K562 (cell line): Measurements from ENCODE around the gene PRRT2. TPM values are rescaled to one million over a fixed set of nuclear protein-coding genes. Genes with fewer than 3 reads are reported as not detected.

Experiments used
- ATAC-seq: fragments of 200-7000 bp; cut with Tn5 transposase; 3 replicates; pipeline ENCODE4 v1.9.1; 2020; ENCODE audit warnings: moderate library complexity
- BruUV-seq: library from RNA; stranded (reverse); fragments of 400-500 nt; replicated peaks from 2 replicates; lab custom pipeline; 2021; lab: Mats Ljungman, UMichigan
- CTCF ChIA-PET: fragments of 300-600 bp; formaldehyde crosslinking; extraction: SDS; loops from one replicate; lab custom pipeline; 2021; ENCODE audit warnings: low intra/inter-chr PET ratio; lab: Yijun Ruan, JAX
- POLR2A ChIA-PET: fragments of 300-600, 350-650 bp; sonication (Branson Sonifier 250); formaldehyde crosslinking; extraction: SDS; loops from one replicate; lab custom pipeline; 2021; ENCODE audit warnings: antibody characterized with exemption, inconsistent platforms; lab: Yijun Ruan, JAX
- DNase-seq, 4 experiments: peaks; one replicate each; pipeline versions ENCODE4 v3.0.0 to v3.0.0-alpha.2; 2011 to 2018; ENCODE audit warnings: low spot score in 3 of 4, mixed read lengths in 3 of 4; ENCODE audit errors: extremely low read depth in 1 of 4
- FAIRE-seq: peaks from 2 replicates; lab custom pipeline; 2011; peaks lifted over from hg19 to GRCh38; lab: Jason Lieb, UNC
- H2AFZ ChIP-seq: 2 replicates; pipeline ENCODE4 v1.6.0; 2011; ENCODE audit warnings: low read depth, low read length, control low read depth, inconsistent platforms
- H3K27ac ChIP-seq: fragments of 200-600 bp; 3 replicates; pipeline ENCODE4 v1.8.0; 2011; ENCODE audit warnings: low read depth, mild to moderate bottlenecking, control low read depth, inconsistent platforms, low read length, moderate library complexity, mixed read lengths; ENCODE audit errors: extremely low read depth
- H3K27me3 ChIP-seq, 2 experiments: fragments of 300-600 bp in 1 of 2; 2 replicates in 1 of 2; 3 replicates in 1 of 2; pipeline versions ENCODE4 v1.6.0 to v1.8.0; 2011; ENCODE audit warnings: inconsistent platforms in 2 of 2, low read length in 2 of 2, mild to moderate bottlenecking in 1 of 2, mixed read lengths in 1 of 2, moderate library complexity in 1 of 2; ENCODE audit not compliant: control insufficient read depth in 2 of 2, insufficient read depth in 2 of 2
- H3K36me3 ChIP-seq: fragments of 300-600 bp; 3 replicates; pipeline ENCODE4 v1.8.0; 2011; ENCODE audit warnings: mild to moderate bottlenecking, low read length, inconsistent platforms; ENCODE audit not compliant: control insufficient read depth, insufficient read depth
- H3K4me1 ChIP-seq, 2 experiments: fragments of 200-600 bp in 1 of 2; replicated peaks in 1 of 2; 2 replicates in 1 of 2; 3 replicates in 1 of 2; pipeline versions ENCODE4 v1.5.1 to v1.8.0; 2011; ENCODE audit warnings: inconsistent platforms in 2 of 2, low read length in 2 of 2, mild to moderate bottlenecking in 1 of 2, mixed read lengths in 1 of 2, moderate library complexity in 1 of 2; ENCODE audit not compliant: control insufficient read depth in 2 of 2, insufficient read depth in 2 of 2
- H3K4me2 ChIP-seq: 2 replicates; pipeline ENCODE4 v1.6.1; 2011; ENCODE audit warnings: low read length, control low read depth, inconsistent platforms, mixed read lengths; ENCODE audit not compliant: insufficient read depth
- H3K4me3 ChIP-seq: fragments of 200-600 bp; sonication (generic), shearing (Covaris generic); 2 replicates; pipeline ENCODE4 v1.5.1; 2016; ENCODE audit warnings: control low read depth, inconsistent platforms
- H3K79me2 ChIP-seq: fragments of 200-600 bp; 3 replicates; pipeline ENCODE4 v1.8.0; 2011; ENCODE audit warnings: low read length, inconsistent platforms; ENCODE audit not compliant: control insufficient read depth, insufficient read depth
- H3K9ac ChIP-seq, 2 experiments: 2 replicates each; pipeline versions ENCODE4 v1.6.0 to v1.6.1; 2011; ENCODE audit warnings: low read depth in 2 of 2, low read length in 2 of 2, control low read depth in 1 of 2, inconsistent platforms in 1 of 2, mild to moderate bottlenecking in 1 of 2, mixed read lengths in 1 of 2; ENCODE audit not compliant: insufficient read depth in 1 of 2
- H3K9me1 ChIP-seq: one replicate; pipeline ENCODE4 v1.6.0; 2011; ENCODE audit warnings: inconsistent platforms, mild to moderate bottlenecking, low read length, moderate library complexity; ENCODE audit not compliant: control insufficient read depth, insufficient read depth
- H3K9me3 ChIP-seq: replicated peaks from 2 replicates; pipeline ENCODE4 v1.5.1; 2011; ENCODE audit warnings: low read depth, low read length, inconsistent platforms; ENCODE audit not compliant: control insufficient read depth, insufficient read depth
- H4K20me1 ChIP-seq: replicated peaks from 2 replicates; pipeline ENCODE4 v1.6.1; 2011; ENCODE audit warnings: low read length, inconsistent platforms, mixed read lengths; ENCODE audit not compliant: control insufficient read depth, insufficient read depth
- CHD7 ChIP-seq: fragments of 200-600 bp; sonication (generic); IDR thresholded peaks from one replicate; pipeline ENCODE4 v1.6.1; 2012; ENCODE audit warnings: mild to moderate bottlenecking, low read depth, low read length, inconsistent platforms
- MYBL2 ChIP-seq, 2 experiments: fragments of 450-650 bp in 1 of 2; sonication (generic) in 1 of 2; formaldehyde crosslinking in 1 of 2; IDR thresholded peaks; 2 replicates each; pipeline versions ENCODE4 v1.6.1 to v1.8.1; 2017 to 2022; ENCODE audit warnings: borderline replicate concordance in 1 of 2, inconsistent platforms in 1 of 2, low read depth in 1 of 2, mild to moderate bottlenecking in 1 of 2, missing genetic modification reagents in 1 of 2, moderate library complexity in 1 of 2
- STAG1 ChIP-seq: sonication (generic); formaldehyde crosslinking; IDR thresholded peaks from 2 replicates; pipeline ENCODE4 v1.5.0; 2020; ENCODE audit warnings: missing genetic modification reagents, borderline replicate concordance
- ZBTB9 ChIP-seq: fragments of 450-650 bp; formaldehyde crosslinking; IDR thresholded peaks from 2 replicates; pipeline ENCODE4 v1.4.0; 2020; ENCODE audit warnings: mild to moderate bottlenecking, moderate library complexity
- ZNF124 ChIP-seq: sonication (generic); formaldehyde crosslinking; IDR thresholded peaks from 2 replicates; pipeline ENCODE4 v1.8.1; 2022; ENCODE audit warnings: missing genetic modification reagents
- ZNF274 ChIP-seq: IDR thresholded peaks from 2 replicates; pipeline ENCODE4 v1.6.1; 2011; ENCODE audit warnings: low read depth, mild to moderate bottlenecking, low read length, moderate library complexity, borderline replicate concordance
- ZNF311 ChIP-seq: fragments of 250-450 bp; sonication (Bioruptor Pico); IDR thresholded peaks from 2 replicates; pipeline ENCODE4 v1.4.0; 2020; ENCODE audit warnings: mild to moderate bottlenecking, moderate library complexity
- ZNF583 ChIP-seq: fragments of 250-450 bp; sonication (Bioruptor Pico); IDR thresholded peaks from 2 replicates; pipeline ENCODE4 v1.4.0; 2020
- ZNF785 ChIP-seq: fragments of 250-450 bp; sonication (Bioruptor Pico); IDR thresholded peaks from 2 replicates; pipeline ENCODE4 v1.4.0; 2020; ENCODE audit warnings: mild to moderate bottlenecking
- WGBS: fragments of 100-300 bp; shearing (Covaris generic); methylation state at CpG from one replicate; pipeline ENCODE4 v1.1.6; 2016; ENCODE audit warnings: low coverage, mixed read lengths; ENCODE audit not compliant: insufficient coverage; ENCODE audit errors: missing lambda C conversion rate; 5-methylcytosine and 5-hydroxymethylcytosine counted together
- in situ Hi-C: fragments of 300-500 bp; cut with MboI; formaldehyde crosslinking; loops from 4 replicates; pipeline ENCODE4 v1.15.0; 2018; ENCODE audit warnings: inconsistent platforms, mixed read lengths
- intact Hi-C: fragments of 100-400 bp; cut with micrococcal nuclease; formaldehyde crosslinking; loops from 2 replicates; pipeline ENCODE4 v1.14.2; 2022
- polyA plus RNA-seq, 8 experiments: library from polyadenylated mRNA; depleted of rRNA in 4 of 8; stranded (reverse) in 5 of 8; unstranded in 3 of 8; fragments of >200 nt; fragmentation: Nextera tagmentation in 2 of 8; fragmentation: Illumina TruSeq in 1 of 8; extraction: Ambion mirVana in 2 of 8; extraction: Trizol in 1 of 8; gene quantifications; 2 replicates each; pipeline versions ENCODE4 v1.2.1 to v1.2.3, GENCODE V29; 2011 to 2014; ENCODE audit warnings: inconsistent platforms in 1 of 8, missing spikeins in 1 of 8
- total RNA-seq, 7 experiments: library from RNA; depleted of rRNA in 6 of 7; stranded (reverse); fragments of >200 nt in 6 of 7; fragmentation: Illumina TruSeq in 2 of 7; extraction: Trizol in 2 of 7; gene quantifications; 2 replicates each; pipeline versions ENCODE4 v1.2.1 to v1.2.3, GENCODE V29; 2011 to 2021; ENCODE audit warnings: low replicate concordance in 1 of 7

Gene PRRT2
- total and polyA plus RNA-seq, 9 of the 15 experiments (the other 6 are each of a cell fraction or from before 2014, with no cell fraction given) = 0.11 to 1.0 (median 0.42) TPM; not detected in 2

- Histone ChIP-seq H3K9ac (0 out of 4 replicates have a peak overlapping the region, but pooled peaks of 1 of the 2 experiments have one; percentile 58), H3K4me2 (no peak overlapping the region), H2AFZ (no peak overlapping the region), H3K4me1 (peaks cover under 1 to 7% of the 10 kb centered on the region in 2 experiments; a peak in 4 of 5 replicates), H3K79me2 (no peaks in the 10 kb centered on the region), H3K27me3 (peaks cover 2 to 13% of the 10 kb centered on the region in 2 experiments; a peak in 3 of 5 replicates), H3K4me3 (no peak overlapping the region), H3K27ac (no peak overlapping the region), H3K36me3 (no peaks in the 10 kb centered on the region), H4K20me1 (no peaks in the 10 kb centered on the region), H3K9me3 (no peaks in the 10 kb centered on the region), H3K9me1 (no peaks in the 10 kb centered on the region)
- intact Hi-C loops (no loop called here), in situ Hi-C loops (no loop called here)
- BruUV-seq = no TSS peak
- DNase-seq (no peak), ATAC-seq (no peak), FAIRE-seq (no peak)
- ChIA-PET POLR2A (no interaction called here), CTCF (no interaction called here)
- WGBS = 8% methylated on average over 11 of the region's 11 CpGs
- TF ChIP-seq ZNF785 (CRISPR knock-in tag) (no peak), ZNF274 (no peak), STAG1 (CRISPR knock-in tag) (no peak), ZNF311 (CRISPR knock-in tag) (no peak), ZBTB9 (no peak), ZNF583 (CRISPR knock-in tag) (no peak), ZNF124 (no peak), CHD7 (no peak), MYBL2 (IDR thresholded peaks at IDR 0.05; ENCODE audit: low read depth) (no peak), MYBL2 (CRISPR knock-in tag; IDR thresholded peaks at IDR 0.05; ENCODE audit: borderline replicate concordance) (no peak)
Observed at GRCh38 chr16:29830774-29831173, 18.8 kb downstream of the PRRT2 start.
